Neural progenitor cell (in vitro differentiated cells): Measurements from ENCODE around the gene NUP107. TPM values are rescaled to one million over a fixed set of nuclear protein-coding genes. Genes with fewer than 3 reads are reported as not detected.

Experiments used
- DNase-seq: peaks from one replicate; pipeline ENCODE4 v3.0.0-alpha.2; 2016; ENCODE audit warnings: low spot score
- H2AFZ ChIP-seq: fragments of 200-600 bp; sonication (generic); replicated peaks from 2 replicates; pipeline ENCODE4 v1.6.1; 2016; ENCODE audit warnings: antibody characterized with exemption
- H3F3A ChIP-seq: fragments of 200-600 bp; sonication (generic); 2 replicates; pipeline ENCODE4 v1.6.1; 2016; ENCODE audit warnings: antibody characterized with exemption, low read depth
- H3K27ac ChIP-seq: fragments of 200-600 bp; sonication (generic); 2 replicates; pipeline ENCODE4 v1.5.1; 2016; ENCODE audit warnings: mild to moderate bottlenecking
- H3K27me3 ChIP-seq: fragments of 200-600 bp; sonication (generic); 2 replicates; pipeline ENCODE4 v1.6.1; 2016; ENCODE audit warnings: mild to moderate bottlenecking, moderate library complexity
- H3K36me3 ChIP-seq: fragments of 200-600 bp; sonication (generic); 2 replicates; pipeline ENCODE4 v1.5.1; 2016
- H3K4me1 ChIP-seq: fragments of 200-600 bp; sonication (generic); 2 replicates; pipeline ENCODE4 v1.6.1; 2016; ENCODE audit warnings: mixed run types
- H3K4me2 ChIP-seq: fragments of 200-600 bp; sonication (generic); 2 replicates; pipeline ENCODE4 v1.6.1; 2016
- H3K4me3 ChIP-seq: fragments of 200-600 bp; sonication (generic); 2 replicates; pipeline ENCODE4 v1.5.1; 2016
- H3K79me2 ChIP-seq: fragments of 200-600 bp; sonication (generic); 2 replicates; pipeline ENCODE4 v1.6.1; 2016; ENCODE audit warnings: low read depth
- H3K9ac ChIP-seq: fragments of 200-600 bp; sonication (generic); 2 replicates; pipeline ENCODE4 v1.6.1; 2016
- H3K9me3 ChIP-seq: fragments of 200-600 bp; sonication (generic); 2 replicates; pipeline ENCODE4 v1.5.1; 2016; ENCODE audit warnings: low read depth
- H4K20me1 ChIP-seq: fragments of 200-600 bp; sonication (generic); 2 replicates; pipeline ENCODE4 v1.6.1; 2016; ENCODE audit warnings: low read depth
- H3K27ac Mint-ChIP-seq: 3 replicates; pipeline ENCODE4 v1.8.0; 2021; ENCODE audit warnings: mixed read lengths
- H3K27me3 Mint-ChIP-seq: 2 replicates; pipeline ENCODE4 v1.8.0; 2022; ENCODE audit warnings: low read depth, mild to moderate bottlenecking, inconsistent platforms, moderate library complexity, mixed read lengths; ENCODE audit not compliant: insufficient read depth
- H3K36me3 Mint-ChIP-seq: 3 replicates; pipeline ENCODE4 v1.8.0; 2021; ENCODE audit warnings: mixed read lengths
- H3K4me1 Mint-ChIP-seq: 3 replicates; pipeline ENCODE4 v1.8.0; 2021; ENCODE audit warnings: mixed read lengths
- H3K4me3 Mint-ChIP-seq: 3 replicates; pipeline ENCODE4 v1.8.0; 2021; ENCODE audit warnings: mild to moderate bottlenecking, moderate library complexity, mixed read lengths
- H3K9me3 Mint-ChIP-seq: 3 replicates; pipeline ENCODE4 v1.8.0; 2020; ENCODE audit warnings: mixed read lengths
- EZH2 ChIP-seq: fragments of 200-600 bp; sonication (generic); IDR thresholded peaks from 2 replicates; pipeline ENCODE4 v1.6.1; 2017; ENCODE audit warnings: antibody characterized with exemption, mild to moderate bottlenecking, moderate library complexity
- EZH2phosphoT487 ChIP-seq: fragments of 200-600 bp; sonication (generic); IDR thresholded peaks from 2 replicates; pipeline ENCODE4 v1.6.1; 2017; ENCODE audit warnings: antibody characterized with exemption
- total RNA-seq: library from RNA; depleted of rRNA; stranded (reverse); fragments of >200 nt; gene quantifications from 2 replicates; pipeline ENCODE4 v1.2.3, GENCODE V29; 2015; ENCODE audit warnings: low replicate concordance
- TF ChIP-seq, protein P1 (sequence below): fragments of 200-600 bp; sonication (generic); IDR thresholded peaks from 2 replicates; pipeline ENCODE4 v1.5.1; 2017; ENCODE audit warnings: antibody characterized with exemption, mild to moderate bottlenecking

Gene NUP107
- total RNA-seq, 1 donor from 2014 or later = 231 TPM

GRCh38 chr12:68759852-68760251, 73.1 kb downstream of the NUP107 start:
- H3K79me2 ChIP-seq = no peaks in the 10 kb centered on the region
- no peaks in the 10 kb centered on the region for H3K27me3 ChIP-seq
- H3K9ac ChIP-seq = no peak overlapping the region
- no peak overlapping the region for H3K4me3 ChIP-seq
- H3K36me3 ChIP-seq = peaks cover 4% of the 10 kb centered on the region
- no peak overlapping the region for H3K4me2 ChIP-seq
- H3K27ac ChIP-seq = no peak overlapping the region
- Mint-ChIP-seq H3K4me3 (no peak overlapping the region), H3K36me3 (peaks cover 42% of the 10 kb centered on the region), H3K9me3 (no peaks in the 10 kb centered on the region), H3K27me3 (no peaks in the 10 kb centered on the region), H3K4me1 (no peaks in the 10 kb centered on the region), H3K27ac (no peak overlapping the region)
- no peak for DNase-seq
- H3F3A ChIP-seq = no peaks in the 10 kb centered on the region
- H2AFZ ChIP-seq = no peak overlapping the region
- TF ChIP-seq EZH2 = no peak
- TF ChIP-seq, protein P1, sequence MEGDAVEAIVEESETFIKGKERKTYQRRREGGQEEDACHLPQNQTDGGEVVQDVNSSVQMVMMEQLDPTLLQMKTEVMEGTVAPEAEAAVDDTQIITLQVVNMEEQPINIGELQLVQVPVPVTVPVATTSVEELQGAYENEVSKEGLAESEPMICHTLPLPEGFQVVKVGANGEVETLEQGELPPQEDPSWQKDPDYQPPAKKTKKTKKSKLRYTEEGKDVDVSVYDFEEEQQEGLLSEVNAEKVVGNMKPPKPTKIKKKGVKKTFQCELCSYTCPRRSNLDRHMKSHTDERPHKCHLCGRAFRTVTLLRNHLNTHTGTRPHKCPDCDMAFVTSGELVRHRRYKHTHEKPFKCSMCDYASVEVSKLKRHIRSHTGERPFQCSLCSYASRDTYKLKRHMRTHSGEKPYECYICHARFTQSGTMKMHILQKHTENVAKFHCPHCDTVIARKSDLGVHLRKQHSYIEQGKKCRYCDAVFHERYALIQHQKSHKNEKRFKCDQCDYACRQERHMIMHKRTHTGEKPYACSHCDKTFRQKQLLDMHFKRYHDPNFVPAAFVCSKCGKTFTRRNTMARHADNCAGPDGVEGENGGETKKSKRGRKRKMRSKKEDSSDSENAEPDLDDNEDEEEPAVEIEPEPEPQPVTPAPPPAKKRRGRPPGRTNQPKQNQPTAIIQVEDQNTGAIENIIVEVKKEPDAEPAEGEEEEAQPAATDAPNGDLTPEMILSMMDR = no peak
- TF ChIP-seq EZH2phosphoT487 = no peak
- no peaks in the 10 kb centered on the region for H4K20me1 ChIP-seq
- H3K4me1 ChIP-seq = no peaks in the 10 kb centered on the region
- H3K9me3 ChIP-seq = no peaks in the 10 kb centered on the region

DNA sequence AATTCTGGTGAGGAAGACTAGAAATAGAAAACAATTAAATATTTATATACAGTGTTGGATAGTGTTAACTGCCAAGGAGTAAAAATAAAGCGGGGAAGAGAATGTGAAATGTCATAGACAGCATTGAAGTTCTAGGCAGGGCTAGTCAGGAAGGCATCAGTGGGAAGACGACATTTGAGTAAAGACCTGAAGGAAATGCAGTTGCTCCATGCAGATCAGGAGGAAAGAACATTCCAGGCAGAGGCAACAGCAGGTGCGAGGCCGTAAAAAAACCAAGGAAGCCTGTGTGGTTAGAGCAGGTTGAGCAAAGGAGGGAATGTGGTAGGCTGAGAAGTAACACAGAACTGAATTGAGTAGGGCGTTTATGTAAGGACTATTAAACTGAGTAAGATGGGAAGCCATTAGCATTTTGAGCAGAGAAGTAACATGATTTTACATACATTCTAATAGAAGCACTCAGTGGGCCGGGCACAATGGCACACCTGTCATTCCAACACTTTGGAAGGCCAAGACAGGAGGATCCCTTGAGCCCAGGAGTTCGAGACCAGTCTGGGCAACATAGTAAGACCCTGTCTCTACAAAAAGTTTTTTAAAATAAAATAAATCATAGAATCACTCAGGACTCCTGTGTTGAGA, 74.1 kb downstream of the NUP107 start:
- TF ChIP-seq, protein P1 = no peak
- TF ChIP-seq EZH2 (no peak), EZH2phosphoT487 (no peak)
- Histone ChIP-seq H3K79me2 (no peaks in the 10 kb centered on the region), H3K4me3 (no peak overlapping the region), H3K4me1 (no peaks in the 10 kb centered on the region), H3K9ac (no peak overlapping the region), H3F3A (no peaks in the 10 kb centered on the region), H3K27me3 (no peaks in the 10 kb centered on the region), H3K36me3 (peaks cover 4% of the 10 kb centered on the region), H2AFZ (no peak overlapping the region), H4K20me1 (no peaks in the 10 kb centered on the region), H3K27ac (no peak overlapping the region), H3K9me3 (no peaks in the 10 kb centered on the region), H3K4me2 (no peak overlapping the region)
- no peaks in the 10 kb centered on the region for H3K4me1 Mint-ChIP-seq
- no peak overlapping the region for H3K4me3 Mint-ChIP-seq
- H3K9me3 Mint-ChIP-seq = no peaks in the 10 kb centered on the region
- peaks cover 35% of the 10 kb centered on the region for H3K36me3 Mint-ChIP-seq
- no peaks in the 10 kb centered on the region for H3K27me3 Mint-ChIP-seq
- no peak for DNase-seq
- H3K27ac Mint-ChIP-seq = no peak overlapping the region

GRCh38 chr12:68761442-68761812, 74.6 kb downstream of the NUP107 start:
- H3K4me3 ChIP-seq = no peak overlapping the region
- no peaks in the 10 kb centered on the region for H3K4me1 ChIP-seq
- no peaks in the 10 kb centered on the region for H3K79me2 ChIP-seq
- H3K4me2 ChIP-seq = no peak overlapping the region
- TF ChIP-seq, protein P1 = no peak
- no peak for TF ChIP-seq EZH2phosphoT487
- TF ChIP-seq EZH2 = no peak
- no peak overlapping the region for H3K27ac ChIP-seq
- no peaks in the 10 kb centered on the region for H3K9me3 ChIP-seq
- no peak overlapping the region for H2AFZ ChIP-seq
- H3K27me3 ChIP-seq = no peaks in the 10 kb centered on the region
- no peaks in the 10 kb centered on the region for H3K4me1 Mint-ChIP-seq
- no peaks in the 10 kb centered on the region for H3F3A ChIP-seq
- no peak overlapping the region for H3K27ac Mint-ChIP-seq
- H4K20me1 ChIP-seq = no peaks in the 10 kb centered on the region
- DNase-seq = no peak
- H3K27me3 Mint-ChIP-seq = no peaks in the 10 kb centered on the region
- H3K36me3 Mint-ChIP-seq = peaks cover 29% of the 10 kb centered on the region
- H3K9me3 Mint-ChIP-seq = no peaks in the 10 kb centered on the region
- H3K9ac ChIP-seq = no peak overlapping the region
- H3K4me3 Mint-ChIP-seq = no peak overlapping the region
- H3K36me3 ChIP-seq = peaks cover 4% of the 10 kb centered on the region
